Trophoblast cell (in vitro differentiated cells and primary cell): ENCODE data around the gene WWP2.

ENCODE experiments used
- DNase-seq, 2 donors: peaks; one replicate each; pipeline ENCODE4 v3.0.0-alpha.2; 2016
- H2AFZ ChIP-seq: 2 replicates; pipeline ENCODE4 v1.6.1; 2013; ENCODE audit warnings: low read length, moderate library complexity, mild to moderate bottlenecking; ENCODE audit not compliant: insufficient read depth, poor library complexity
- H2AK5ac ChIP-seq: 2 replicates; pipeline ENCODE4 v1.6.1; 2013; ENCODE audit warnings: mild to moderate bottlenecking, low read length
- H2BK120ac ChIP-seq: 2 replicates; pipeline ENCODE4 v1.6.1; 2013; ENCODE audit warnings: low read length, mild to moderate bottlenecking, moderate library complexity; ENCODE audit not compliant: insufficient read depth, poor library complexity
- H2BK12ac ChIP-seq: 2 replicates; pipeline ENCODE4 v1.6.1; 2013; ENCODE audit warnings: mild to moderate bottlenecking, low read length, moderate library complexity
- H2BK5ac ChIP-seq: 2 replicates; pipeline ENCODE4 v1.6.1; 2013; ENCODE audit warnings: low read length, low read depth, moderate library complexity, mild to moderate bottlenecking; ENCODE audit not compliant: poor library complexity
- H3K14ac ChIP-seq: 2 replicates; pipeline ENCODE4 v1.6.1; 2013; ENCODE audit warnings: mild to moderate bottlenecking, low read length
- H3K18ac ChIP-seq: 2 replicates; pipeline ENCODE4 v1.6.1; 2013; ENCODE audit warnings: mild to moderate bottlenecking, low read length
- H3K23ac ChIP-seq: 2 replicates; pipeline ENCODE4 v1.6.1; 2013; ENCODE audit warnings: low read length
- H3K27ac ChIP-seq: 2 replicates; pipeline ENCODE4 v1.5.1; 2013; ENCODE audit warnings: low read depth, mild to moderate bottlenecking, inconsistent platforms, low read length, moderate library complexity
- H3K27me3 ChIP-seq: 2 replicates; pipeline ENCODE4 v1.6.1; 2013; ENCODE audit warnings: inconsistent platforms, mild to moderate bottlenecking, low read length, moderate library complexity; ENCODE audit not compliant: insufficient read depth
- H3K36me3 ChIP-seq, 2 experiments: 1 replicate in 1 of 2; 2 replicates in 1 of 2; pipeline ENCODE4 v1.6.1; 2013; ENCODE audit warnings: low read length in 2 of 2, mild to moderate bottlenecking in 2 of 2, moderate library complexity in 1 of 2; ENCODE audit not compliant: insufficient read depth in 2 of 2, control insufficient read depth in 1 of 2
- H3K4ac ChIP-seq: 2 replicates; pipeline ENCODE4 v1.6.1; 2013; ENCODE audit warnings: low read depth, mild to moderate bottlenecking, low read length, moderate library complexity
- H3K4me1 ChIP-seq, 2 experiments: 1 replicate in 1 of 2; 2 replicates in 1 of 2; pipeline ENCODE4 v1.6.1; 2013; ENCODE audit warnings: low read length in 2 of 2, mild to moderate bottlenecking in 2 of 2, moderate library complexity in 1 of 2; ENCODE audit not compliant: insufficient read depth in 2 of 2, control insufficient read depth in 1 of 2
- H3K4me2 ChIP-seq: 2 replicates; pipeline ENCODE4 v1.6.1; 2013; ENCODE audit warnings: inconsistent platforms, mild to moderate bottlenecking, low read length, moderate library complexity
- H3K4me3 ChIP-seq: 2 replicates; pipeline ENCODE4 v1.5.1; 2013; ENCODE audit warnings: mild to moderate bottlenecking, low read depth, low read length, inconsistent platforms
- H3K79me1 ChIP-seq: one replicate; pipeline ENCODE4 v1.6.1; 2013; ENCODE audit warnings: low read length
- H3K79me2 ChIP-seq: 2 replicates; pipeline ENCODE4 v1.6.1; 2013; ENCODE audit warnings: low read length, mild to moderate bottlenecking; ENCODE audit not compliant: control insufficient read depth, insufficient read depth, poor library complexity
- H3K9ac ChIP-seq: 2 replicates; pipeline ENCODE4 v1.6.1; 2013; ENCODE audit warnings: mild to moderate bottlenecking, low read length
- H3K9me3 ChIP-seq: 2 replicates; pipeline ENCODE4 v1.6.1; 2013; ENCODE audit warnings: low read depth, mild to moderate bottlenecking, control low read depth, inconsistent platforms, low read length; ENCODE audit not compliant: insufficient read depth
- H4K12ac ChIP-seq: 2 replicates; pipeline ENCODE4 v1.6.1; 2013; ENCODE audit warnings: low read depth, mild to moderate bottlenecking, low read length, moderate library complexity
- H4K8ac ChIP-seq: 2 replicates; pipeline ENCODE4 v1.6.1; 2013; ENCODE audit warnings: low read depth, mild to moderate bottlenecking, low read length, moderate library complexity
- H4K91ac ChIP-seq: one replicate; pipeline ENCODE4 v1.6.1; 2013; ENCODE audit warnings: low read depth, mild to moderate bottlenecking, low read length, moderate library complexity
- WGBS: extraction: QIAGEN DNeasy Blood & Tissue Kit; methylation state at CpG from one replicate; pipeline ENCODE4 v1.1.7; 2013; ENCODE audit warnings: missing lambda C conversion rate; ENCODE audit not compliant: insufficient read length, insufficient coverage; ENCODE audit errors: extremely low coverage; 5-methylcytosine and 5-hydroxymethylcytosine counted together

Gene WWP2

GRCh38 chr16:69867784-69868560 lies 105.8 kb downstream of the WWP2 start:
- H3K9me3 ChIP-seq = no peaks in the 10 kb centered on the region
- peaks cover 0 to 4% of the 10 kb centered on the region in 2 experiments for H3K4me1 ChIP-seq
- H4K8ac ChIP-seq = no peak overlapping the region
- H3K4me2 ChIP-seq = no peak overlapping the region
- no peak overlapping the region for H2BK5ac ChIP-seq
- no peak overlapping the region for H3K27ac ChIP-seq
- H3K23ac ChIP-seq = no peak overlapping the region
- no peak overlapping the region for H3K9ac ChIP-seq
- no peak overlapping the region for H2BK120ac ChIP-seq
- no peaks in the 10 kb centered on the region for H3K79me1 ChIP-seq
- H3K36me3 ChIP-seq = peaks cover 4 to 9% of the 10 kb centered on the region in 2 experiments
- H2BK12ac ChIP-seq = no peak overlapping the region
- H3K4ac ChIP-seq = no peak overlapping the region
- H4K91ac ChIP-seq = no peak overlapping the region
- no peak overlapping the region for H3K4me3 ChIP-seq
- no peak for DNase-seq
- no peak overlapping the region for H3K14ac ChIP-seq
- H2AFZ ChIP-seq = no peak overlapping the region
- no peak overlapping the region for H3K18ac ChIP-seq
- H2AK5ac ChIP-seq = no peak overlapping the region
- no peaks in the 10 kb centered on the region for H3K27me3 ChIP-seq
- no peaks in the 10 kb centered on the region for H3K79me2 ChIP-seq
- no peak overlapping the region for H4K12ac ChIP-seq
- WGBS = no CpG with 5 or more reads among the region's 8 CpGs

GRCh38 chr16:69870761-69871160 lies 108.6 kb downstream of the WWP2 start:
- no peak overlapping the region for H4K12ac ChIP-seq
- no peak overlapping the region for H4K8ac ChIP-seq
- no peak overlapping the region for H2BK12ac ChIP-seq
- H3K79me1 ChIP-seq = no peaks in the 10 kb centered on the region
- no peaks in the 10 kb centered on the region for H3K79me2 ChIP-seq
- peaks cover 6 to 13% of the 10 kb centered on the region in 2 experiments for H3K36me3 ChIP-seq
- H4K91ac ChIP-seq = no peak overlapping the region
- no peak overlapping the region for H2BK5ac ChIP-seq
- H2BK120ac ChIP-seq = no peak overlapping the region
- H3K23ac ChIP-seq = no peak overlapping the region
- H2AFZ ChIP-seq = no peak overlapping the region
- no peak overlapping the region for H3K18ac ChIP-seq
- H3K27ac ChIP-seq = no peak overlapping the region
- no peak overlapping the region for H3K14ac ChIP-seq
- no peak for DNase-seq
- no peaks in the 10 kb centered on the region for H3K27me3 ChIP-seq
- peaks cover 0 to 2% of the 10 kb centered on the region in 2 experiments for H3K4me1 ChIP-seq
- no peak overlapping the region for H2AK5ac ChIP-seq
- H3K4me2 ChIP-seq = no peak overlapping the region
- WGBS = no CpG with 5 or more reads among the region's 4 CpGs
- no peaks in the 10 kb centered on the region for H3K9me3 ChIP-seq
- no peak overlapping the region for H3K4me3 ChIP-seq
- H3K4ac ChIP-seq = no peak overlapping the region
- no peak overlapping the region for H3K9ac ChIP-seq

DNA sequence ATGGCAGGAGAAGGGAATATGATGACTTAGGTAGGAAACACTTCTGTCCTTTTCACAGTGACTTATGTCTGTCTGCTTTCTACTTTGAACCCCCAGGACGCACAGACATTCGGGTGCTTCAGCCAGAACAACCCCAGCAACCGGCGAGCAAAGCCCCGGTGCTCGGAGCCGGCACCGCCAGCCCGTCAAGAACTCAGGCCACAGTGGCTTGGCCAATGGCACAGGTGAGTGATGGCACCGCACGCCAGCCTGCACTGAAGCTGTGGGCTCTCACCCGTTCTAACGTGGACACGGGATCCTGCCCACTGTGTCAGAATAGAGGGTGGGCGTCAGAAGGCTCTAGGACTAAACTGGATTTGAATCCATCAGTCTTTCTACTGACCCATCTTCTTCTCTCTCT lies 109.6 kb downstream of the WWP2 start:
- no peak overlapping the region for H2AK5ac ChIP-seq
- no peak for DNase-seq
- H4K91ac ChIP-seq = no peak overlapping the region
- H2BK12ac ChIP-seq = no peak overlapping the region
- no CpG with 5 or more reads among the region's 15 CpGs for WGBS
- no peak overlapping the region for H2BK120ac ChIP-seq
- no peak overlapping the region for H3K23ac ChIP-seq
- H4K12ac ChIP-seq = no peak overlapping the region
- no peaks in the 10 kb centered on the region for H3K79me2 ChIP-seq
- no peak overlapping the region for H3K14ac ChIP-seq
- H3K4me1 ChIP-seq = no peaks in the 10 kb centered on the region
- no peak overlapping the region for H2BK5ac ChIP-seq
- no peak overlapping the region for H3K27ac ChIP-seq
- no peak overlapping the region for H4K8ac ChIP-seq
- no peak overlapping the region for H3K4ac ChIP-seq
- no peak overlapping the region for H3K9ac ChIP-seq
- no peak overlapping the region for H2AFZ ChIP-seq
- no peaks in the 10 kb centered on the region for H3K27me3 ChIP-seq
- H3K4me2 ChIP-seq = no peak overlapping the region
- H3K79me1 ChIP-seq = no peaks in the 10 kb centered on the region
- no peak overlapping the region for H3K4me3 ChIP-seq
- peaks cover 6 to 13% of the 10 kb centered on the region in 2 experiments for H3K36me3 ChIP-seq
- no peak overlapping the region for H3K18ac ChIP-seq
- H3K9me3 ChIP-seq = no peaks in the 10 kb centered on the region

DNA sequence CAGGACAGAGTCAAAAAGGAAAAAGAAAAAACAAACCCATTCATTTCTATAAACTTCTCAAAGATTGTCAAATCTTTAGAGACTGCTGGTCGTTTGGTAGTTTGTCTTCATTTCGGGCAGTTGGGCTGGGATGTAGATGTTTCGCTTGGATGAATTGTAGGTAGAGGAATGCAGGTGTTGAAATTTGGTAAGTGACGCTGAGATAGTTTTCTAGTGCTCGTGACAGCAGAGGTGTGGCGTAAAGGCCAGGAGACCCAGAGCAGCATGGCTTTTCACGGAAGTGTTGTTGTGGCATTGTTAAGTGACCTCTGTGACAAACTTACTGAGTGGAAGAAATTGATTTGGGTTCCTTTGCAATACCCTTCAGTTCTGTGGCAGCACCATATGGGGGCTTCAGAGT lies 110.8 kb downstream of the WWP2 start:
- H4K12ac ChIP-seq = no peak overlapping the region
- no peak overlapping the region for H3K4me2 ChIP-seq
- H3K79me2 ChIP-seq = no peaks in the 10 kb centered on the region
- no peak overlapping the region for H3K27ac ChIP-seq
- no peaks in the 10 kb centered on the region for H3K79me1 ChIP-seq
- no peak overlapping the region for H3K14ac ChIP-seq
- no peak overlapping the region for H3K4ac ChIP-seq
- H3K27me3 ChIP-seq = no peaks in the 10 kb centered on the region
- H3K9me3 ChIP-seq = no peaks in the 10 kb centered on the region
- no peak overlapping the region for H2BK12ac ChIP-seq
- H2AFZ ChIP-seq = no peak overlapping the region
- DNase-seq = peak; percentile 72 to 89
- no peak overlapping the region for H3K23ac ChIP-seq
- H2BK120ac ChIP-seq = no peak overlapping the region
- peaks cover 6 to 13% of the 10 kb centered on the region in 2 experiments for H3K36me3 ChIP-seq
- H3K9ac ChIP-seq = no peak overlapping the region
- H2AK5ac ChIP-seq = no peak overlapping the region
- no peak overlapping the region for H4K8ac ChIP-seq
- no peak overlapping the region for H3K18ac ChIP-seq
- no CpG with 5 or more reads among the region's 7 CpGs for WGBS
- H2BK5ac ChIP-seq = no peak overlapping the region
- H4K91ac ChIP-seq = no peak overlapping the region
- no peaks in the 10 kb centered on the region for H3K4me1 ChIP-seq
- H3K4me3 ChIP-seq = no peak overlapping the region
